Astrocyte (in vitro differentiated cells and primary cell): ENCODE data around the gene KIR3DL1. TPM values are rescaled to one million over a fixed set of nuclear protein-coding genes. Genes with fewer than 3 reads are reported as not detected.

Experiments used
- DNase-seq: peaks from one replicate; pipeline ENCODE4 v3.0.0-alpha.2; 2010; ENCODE audit warnings: low read depth
- FAIRE-seq: peaks from 2 replicates; lab custom pipeline; 2011; peaks lifted over from hg19 to GRCh38; lab: Jason Lieb, UNC
- H2AFZ ChIP-seq: 2 replicates; pipeline ENCODE4 v1.6.0; 2012; ENCODE audit warnings: low read depth, low read length, inconsistent platforms
- H3K27ac ChIP-seq: 2 replicates; pipeline ENCODE4 v1.5.1; 2011; ENCODE audit warnings: low read depth, low read length, inconsistent platforms
- H3K27me3 ChIP-seq: 2 replicates; pipeline ENCODE4 v1.6.0; 2011; ENCODE audit warnings: low read length, inconsistent platforms; ENCODE audit not compliant: insufficient read depth
- H3K36me3 ChIP-seq: 2 replicates; pipeline ENCODE4 v1.5.1; 2011; ENCODE audit warnings: low read length, inconsistent platforms; ENCODE audit not compliant: insufficient read depth
- H3K4me1 ChIP-seq: 2 replicates; pipeline ENCODE4 v1.5.1; 2011; ENCODE audit warnings: low read length, inconsistent platforms; ENCODE audit not compliant: insufficient read depth
- H3K4me2 ChIP-seq: 2 replicates; pipeline ENCODE4 v1.6.0; 2012; ENCODE audit warnings: low read length, inconsistent platforms
- H3K4me3 ChIP-seq: 2 replicates; pipeline ENCODE4 v1.5.1; 2011; ENCODE audit warnings: low read depth, mild to moderate bottlenecking, low read length, inconsistent platforms; ENCODE audit not compliant: insufficient read depth
- H3K79me2 ChIP-seq: 2 replicates; pipeline ENCODE4 v1.6.0; 2012; ENCODE audit warnings: mild to moderate bottlenecking, low read length, inconsistent platforms; ENCODE audit not compliant: insufficient read depth
- H3K9ac ChIP-seq: 2 replicates; pipeline ENCODE4 v1.6.0; 2012; ENCODE audit warnings: mild to moderate bottlenecking, low read length, inconsistent platforms
- H3K9me3 ChIP-seq: 2 replicates; pipeline ENCODE4 v1.5.1; 2012; ENCODE audit warnings: low read depth, mild to moderate bottlenecking, low read length, inconsistent platforms; ENCODE audit not compliant: insufficient read depth
- H4K20me1 ChIP-seq: 2 replicates; pipeline ENCODE4 v1.6.0; 2012; ENCODE audit warnings: low read length, inconsistent platforms; ENCODE audit not compliant: insufficient read depth
- H3K27ac Mint-ChIP-seq: one replicate; pipeline ENCODE4 v1.8.0; 2021; ENCODE audit warnings: mild to moderate bottlenecking, mixed read lengths; ENCODE audit not compliant: unreplicated experiment
- H3K27me3 Mint-ChIP-seq: one replicate; pipeline ENCODE4 v1.8.0; 2021; ENCODE audit warnings: low read depth, mixed read lengths; ENCODE audit not compliant: unreplicated experiment
- H3K36me3 Mint-ChIP-seq: one replicate; pipeline ENCODE4 v1.8.0; 2021; ENCODE audit warnings: low read depth, mixed read lengths; ENCODE audit not compliant: unreplicated experiment
- H3K4me1 Mint-ChIP-seq: one replicate; pipeline ENCODE4 v1.8.0; 2021; ENCODE audit warnings: low read depth, mixed read lengths; ENCODE audit not compliant: unreplicated experiment
- H3K4me3 Mint-ChIP-seq: one replicate; pipeline ENCODE4 v1.8.0; 2021; ENCODE audit warnings: mild to moderate bottlenecking, moderate library complexity, mixed read lengths; ENCODE audit not compliant: unreplicated experiment
- H3K9me3 Mint-ChIP-seq: one replicate; pipeline ENCODE4 v1.8.0; 2021; ENCODE audit warnings: mild to moderate bottlenecking, mixed read lengths; ENCODE audit not compliant: unreplicated experiment
- EZH2 ChIP-seq: IDR thresholded peaks from 2 replicates; pipeline ENCODE4 v1.6.1; 2012; ENCODE audit warnings: mild to moderate bottlenecking, low read length, inconsistent platforms; ENCODE audit not compliant: insufficient read depth
- total RNA-seq: library from RNA; stranded (reverse); gene quantifications from 2 replicates; pipeline ENCODE4 v1.2.1, GENCODE V29; 2021
- TF ChIP-seq, protein P1 (sequence below): IDR thresholded peaks from 2 replicates; pipeline ENCODE4 v1.5.1; 2011; ENCODE audit warnings: low read depth, mild to moderate bottlenecking, inconsistent platforms, low read length, moderate library complexity; ENCODE audit not compliant: insufficient read depth

The KIR3DL1 gene
- total RNA-seq, 1 donor from 2014 or later: not detected

DNA sequence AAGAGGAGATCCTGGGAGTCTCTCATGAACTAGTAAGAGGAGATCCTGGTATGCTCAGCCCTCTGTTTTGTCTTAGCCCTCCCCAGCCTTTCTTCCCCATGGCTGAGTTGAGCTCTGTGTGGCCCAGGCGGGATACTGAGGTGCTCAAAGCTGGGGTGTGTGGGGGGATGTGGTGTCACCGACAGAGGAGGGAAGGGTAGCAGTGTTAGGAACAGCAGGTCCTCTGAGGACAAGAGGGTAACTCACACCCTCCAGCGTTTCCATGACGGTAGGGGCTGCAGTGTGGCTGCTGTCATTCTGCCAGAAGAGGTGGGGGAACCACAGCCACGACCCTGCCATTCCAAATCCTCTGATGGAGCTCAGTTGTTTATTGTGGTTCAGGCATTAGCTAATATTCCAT lies 12.2 kb upstream of the KIR3DL1 start:
- Mint-ChIP-seq H3K9me3 (peaks cover 12% of the 10 kb centered on the region), H3K4me1 (no peaks in the 10 kb centered on the region), H3K36me3 (no peaks in the 10 kb centered on the region), H3K27ac (no peak overlapping the region), H3K4me3 (no peak overlapping the region), H3K27me3 (no peaks in the 10 kb centered on the region)
- H3K27ac ChIP-seq: no peak overlapping the region
- no peaks in the 10 kb centered on the region for H3K79me2 ChIP-seq
- no peaks in the 10 kb centered on the region for H3K4me1 ChIP-seq
- DNase-seq (no peak), FAIRE-seq (no peak)
- peaks cover 12% of the 10 kb centered on the region for H3K9me3 ChIP-seq
- H3K27me3 ChIP-seq: no peaks in the 10 kb centered on the region
- TF ChIP-seq, protein P1, sequence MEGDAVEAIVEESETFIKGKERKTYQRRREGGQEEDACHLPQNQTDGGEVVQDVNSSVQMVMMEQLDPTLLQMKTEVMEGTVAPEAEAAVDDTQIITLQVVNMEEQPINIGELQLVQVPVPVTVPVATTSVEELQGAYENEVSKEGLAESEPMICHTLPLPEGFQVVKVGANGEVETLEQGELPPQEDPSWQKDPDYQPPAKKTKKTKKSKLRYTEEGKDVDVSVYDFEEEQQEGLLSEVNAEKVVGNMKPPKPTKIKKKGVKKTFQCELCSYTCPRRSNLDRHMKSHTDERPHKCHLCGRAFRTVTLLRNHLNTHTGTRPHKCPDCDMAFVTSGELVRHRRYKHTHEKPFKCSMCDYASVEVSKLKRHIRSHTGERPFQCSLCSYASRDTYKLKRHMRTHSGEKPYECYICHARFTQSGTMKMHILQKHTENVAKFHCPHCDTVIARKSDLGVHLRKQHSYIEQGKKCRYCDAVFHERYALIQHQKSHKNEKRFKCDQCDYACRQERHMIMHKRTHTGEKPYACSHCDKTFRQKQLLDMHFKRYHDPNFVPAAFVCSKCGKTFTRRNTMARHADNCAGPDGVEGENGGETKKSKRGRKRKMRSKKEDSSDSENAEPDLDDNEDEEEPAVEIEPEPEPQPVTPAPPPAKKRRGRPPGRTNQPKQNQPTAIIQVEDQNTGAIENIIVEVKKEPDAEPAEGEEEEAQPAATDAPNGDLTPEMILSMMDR: no peak
- no peak for TF ChIP-seq EZH2
- H2AFZ ChIP-seq: no peak overlapping the region
- no peak overlapping the region for H3K4me3 ChIP-seq
- H3K4me2 ChIP-seq: no peak overlapping the region
- no peak overlapping the region for H3K9ac ChIP-seq
- H4K20me1 ChIP-seq: no peaks in the 10 kb centered on the region
- H3K36me3 ChIP-seq: no peaks in the 10 kb centered on the region

DNA sequence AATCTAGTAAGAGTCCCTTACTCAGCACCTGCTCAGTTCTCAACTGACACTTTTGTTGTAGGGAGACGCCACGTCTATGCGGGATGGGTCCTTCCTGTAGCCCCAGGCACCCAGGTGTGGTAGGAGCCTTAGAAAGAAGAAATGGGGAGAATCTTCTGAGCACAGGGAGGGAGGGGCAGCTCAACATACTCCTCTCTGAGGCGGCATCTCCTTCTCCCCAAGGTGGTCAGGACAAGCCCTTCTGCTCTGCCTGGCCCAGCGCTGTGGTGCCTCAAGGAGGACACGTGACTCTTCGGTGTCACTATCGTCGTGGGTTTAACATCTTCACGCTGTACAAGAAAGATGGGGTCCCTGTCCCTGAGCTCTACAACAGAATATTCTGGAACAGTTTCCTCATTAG lies 11.7 kb upstream of the KIR3DL1 start:
- H3K27me3 ChIP-seq: no peaks in the 10 kb centered on the region
- no peaks in the 10 kb centered on the region for H3K36me3 ChIP-seq
- Mint-ChIP-seq H3K27ac (no peak overlapping the region), H3K9me3 (peaks cover 13% of the 10 kb centered on the region), H3K27me3 (no peaks in the 10 kb centered on the region), H3K4me1 (no peaks in the 10 kb centered on the region), H3K4me3 (no peak overlapping the region), H3K36me3 (no peaks in the 10 kb centered on the region)
- H3K27ac ChIP-seq: no peak overlapping the region
- no peak overlapping the region for H2AFZ ChIP-seq
- no peaks in the 10 kb centered on the region for H3K4me1 ChIP-seq
- H4K20me1 ChIP-seq: no peaks in the 10 kb centered on the region
- no peak overlapping the region for H3K4me3 ChIP-seq
- H3K9ac ChIP-seq: no peak overlapping the region
- FAIRE-seq (no peak), DNase-seq (no peak)
- peaks cover 13% of the 10 kb centered on the region for H3K9me3 ChIP-seq
- no peaks in the 10 kb centered on the region for H3K79me2 ChIP-seq
- no peak for TF ChIP-seq EZH2
- TF ChIP-seq, protein P1: no peak
- no peak overlapping the region for H3K4me2 ChIP-seq

DNA sequence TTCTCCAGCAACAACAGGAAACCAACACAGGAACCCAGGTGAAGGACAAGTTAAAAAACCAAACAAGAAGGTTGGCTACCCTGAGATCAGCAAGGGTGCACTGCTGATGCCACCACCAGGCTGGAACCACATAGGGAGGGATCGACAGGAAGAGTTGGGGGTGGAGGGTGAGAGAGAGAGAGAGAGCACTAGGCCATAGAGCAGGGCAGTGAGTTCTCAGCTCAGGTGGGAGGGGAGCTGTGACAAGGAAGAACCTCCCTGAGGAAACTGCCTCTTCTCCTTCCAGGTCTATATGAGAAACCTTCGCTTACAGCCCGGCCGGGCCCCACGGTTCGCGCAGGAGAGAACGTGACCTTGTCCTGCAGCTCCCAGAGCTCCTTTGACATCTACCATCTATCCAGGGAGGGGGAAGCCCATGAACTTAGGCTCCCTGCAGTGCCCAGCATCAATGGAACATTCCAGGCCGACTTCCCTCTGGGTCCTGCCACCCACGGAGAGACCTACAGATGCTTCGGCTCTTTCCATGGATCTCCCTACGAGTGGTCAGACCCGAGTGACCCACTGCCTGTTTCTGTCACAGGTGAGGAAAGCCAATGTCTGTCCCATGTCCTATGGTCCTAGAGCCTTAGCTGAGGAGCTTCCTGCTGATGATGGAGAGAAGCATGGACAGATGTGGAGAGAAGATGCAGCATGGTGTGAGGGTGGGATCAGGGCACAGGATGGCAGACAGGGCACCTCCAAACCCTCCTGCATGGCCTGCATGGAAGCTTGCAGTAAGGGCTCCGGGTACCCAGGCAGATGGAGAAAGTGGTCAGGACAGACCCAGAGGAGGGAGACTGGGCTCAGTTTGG lies 10.4 kb upstream of the KIR3DL1 start:
- no peak for DNase-seq
- Mint-ChIP-seq H3K9me3 (peaks cover 13% of the 10 kb centered on the region), H3K27me3 (no peaks in the 10 kb centered on the region), H3K4me3 (no peak overlapping the region), H3K4me1 (no peaks in the 10 kb centered on the region), H3K27ac (no peak overlapping the region), H3K36me3 (no peaks in the 10 kb centered on the region)
- H3K9me3 ChIP-seq: peaks cover 16% of the 10 kb centered on the region
- H3K9ac ChIP-seq: no peak overlapping the region
- no peak overlapping the region for H3K27ac ChIP-seq
- H3K79me2 ChIP-seq: no peaks in the 10 kb centered on the region
- H3K4me1 ChIP-seq: no peaks in the 10 kb centered on the region
- no peak overlapping the region for H3K4me2 ChIP-seq
- H3K4me3 ChIP-seq: no peak overlapping the region
- FAIRE-seq: no peak
- H4K20me1 ChIP-seq: no peaks in the 10 kb centered on the region
- no peak overlapping the region for H2AFZ ChIP-seq
- H3K27me3 ChIP-seq: no peaks in the 10 kb centered on the region
- H3K36me3 ChIP-seq: no peaks in the 10 kb centered on the region
- TF ChIP-seq EZH2: no peak
- TF ChIP-seq, protein P1: no peak
